Muscle of back (tissue), 11 donors: ENCODE measurements around the gene CYSRT1. TPM values are rescaled to one million over a fixed set of nuclear protein-coding genes. Genes with fewer than 3 reads are reported as not detected.
"Not testable (repeated sequence)": the region's sequence is repeated elsewhere in the genome, so short reads cannot be mapped to it uniquely, and the experiment has no call there.

ENCODE experiments used
- DNase-seq, 3 donors: peaks; one replicate each; pipeline versions ENCODE4 v3.0.0 to v3.0.0-alpha.2; 2013
- polyA plus RNA-seq, 10 donors: library from polyadenylated mRNA; unstranded; fragments of 120-200 nt; gene quantifications; one replicate each; pipeline ENCODE4 v1.2.1, GENCODE V29; 2013; ENCODE audit not compliant: insufficient read length in 10 of 10

The CYSRT1 gene
- polyA plus RNA-seq, 10 donors: 0.93 to 3.3 (median 2.0) TPM

GRCh38 chr9:137236936-137237421 lies 12.0 kb downstream of the CYSRT1 start:
- DNase-seq: no peak

DNA sequence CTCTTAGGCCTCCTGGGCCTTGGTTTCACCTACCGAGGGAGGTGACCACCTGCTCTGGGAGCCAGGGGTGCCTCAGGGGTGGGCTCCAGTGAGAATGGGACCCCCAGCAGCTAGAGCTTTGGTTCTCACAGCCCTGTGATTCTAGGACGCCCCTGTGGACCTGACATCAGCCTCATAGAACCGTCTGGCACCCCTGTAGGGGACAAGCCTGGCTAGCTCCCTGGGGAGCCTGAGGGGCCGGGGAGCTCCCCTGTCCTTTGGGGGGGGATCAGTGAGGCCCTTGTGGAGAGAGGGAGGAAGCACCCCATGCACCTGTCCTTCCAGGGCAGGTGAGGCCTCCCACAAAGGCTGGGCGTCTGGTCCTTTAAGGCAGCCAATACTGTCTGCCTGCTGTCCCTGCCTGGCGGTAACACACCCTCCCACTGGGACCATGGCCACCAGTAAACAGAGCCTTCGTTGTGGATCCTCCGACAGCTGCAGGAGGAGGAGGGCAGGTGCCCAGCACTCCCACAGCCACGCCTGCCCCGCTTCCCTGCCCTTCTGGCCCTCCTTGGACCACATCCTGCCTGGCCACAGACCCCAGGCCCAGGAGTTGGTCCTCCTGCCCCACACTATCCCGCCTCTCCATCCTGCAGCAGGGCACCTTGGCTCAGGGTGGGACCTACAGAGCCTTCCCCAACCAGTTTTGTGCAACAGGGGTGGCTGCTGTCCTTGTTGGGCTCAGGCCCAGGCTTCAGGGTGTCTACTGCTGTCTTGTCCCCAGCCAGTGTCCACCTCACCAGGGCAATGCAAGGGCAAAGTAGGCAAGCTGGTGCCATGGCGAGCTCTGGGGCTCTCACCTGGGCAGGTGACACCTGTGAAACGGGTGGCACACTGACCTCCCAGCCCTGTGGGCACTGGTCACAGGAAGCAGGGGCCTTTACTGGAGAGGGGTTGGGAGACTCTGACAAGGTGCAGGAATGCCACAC lies 13.1 kb downstream of the CYSRT1 start:
- DNase-seq: peak in 2 of 3 donors; percentile 59 to 64

DNA sequence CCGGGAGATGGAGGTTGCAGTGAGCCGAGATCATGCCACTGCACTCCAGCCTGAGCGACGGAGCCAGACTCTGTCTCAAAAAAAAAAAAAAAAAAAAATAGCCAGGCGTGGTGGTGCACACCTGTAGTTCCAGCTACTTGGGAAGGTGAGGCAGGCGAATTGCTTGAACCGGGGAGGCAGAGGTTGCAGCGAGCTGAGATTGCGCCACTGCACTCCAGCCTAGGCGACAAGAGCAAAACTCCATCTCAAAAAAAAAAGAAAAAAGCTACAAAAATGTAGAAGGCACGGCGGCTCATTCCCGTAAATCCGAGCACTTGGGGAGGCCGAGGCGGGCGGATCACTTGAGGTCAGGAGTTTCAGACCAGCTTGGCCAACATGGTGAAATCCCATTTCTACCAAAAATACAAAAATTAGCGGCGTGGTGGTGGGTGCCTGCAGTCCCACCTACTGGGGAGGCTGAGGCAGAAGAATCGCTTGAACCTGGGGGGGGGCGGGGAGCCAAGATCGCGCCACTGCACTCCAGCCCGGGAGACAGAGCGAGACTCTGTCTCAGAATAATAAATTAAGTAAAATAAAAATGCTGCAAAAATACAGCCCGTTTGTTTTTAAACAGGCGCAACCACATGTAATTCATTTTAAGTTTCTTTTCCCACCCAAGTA lies 14.7 kb downstream of the CYSRT1 start:
- not testable (repeated sequence) for DNase-seq

DNA sequence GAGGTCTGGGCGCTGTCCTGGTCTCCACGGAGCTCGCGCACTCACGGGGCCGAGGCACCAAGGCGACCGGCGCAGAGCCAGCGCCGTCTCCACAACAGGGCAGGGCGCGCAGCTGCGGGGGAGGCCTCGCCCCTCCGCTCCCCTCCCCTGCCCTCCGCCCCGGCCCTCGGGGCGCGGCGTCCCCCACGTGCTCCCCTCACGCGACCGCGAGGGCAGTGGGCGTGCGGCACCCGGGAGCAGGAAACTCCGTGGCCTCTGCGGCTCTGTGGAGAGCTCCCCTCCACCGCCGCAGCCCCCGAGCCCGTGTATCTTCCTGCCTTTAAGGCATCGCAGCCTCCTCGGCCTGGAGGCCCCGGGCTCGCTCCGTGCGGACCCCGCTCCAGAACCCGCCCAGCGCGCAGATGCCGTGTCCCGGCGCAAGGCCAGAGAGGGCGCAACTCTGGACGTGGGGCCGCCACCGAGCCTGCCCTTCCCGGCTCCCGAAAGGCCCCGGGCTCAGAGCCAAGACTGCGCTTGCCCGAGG lies 15.4 kb downstream of the CYSRT1 start:
- peak in 2 of 3 donors; percentile 65 to 88 for DNase-seq

GRCh38 chr9:137240841-137241489 lies 16.0 kb downstream of the CYSRT1 start, which contains the start of gene TUBB4B:
Gene TUBB4B, plus strand, starts transcription at chr9:137241287. Its CDS starts 74 bp downstream, at chr9:137241361.
- DNase-seq: peak; percentile 100

DNA sequence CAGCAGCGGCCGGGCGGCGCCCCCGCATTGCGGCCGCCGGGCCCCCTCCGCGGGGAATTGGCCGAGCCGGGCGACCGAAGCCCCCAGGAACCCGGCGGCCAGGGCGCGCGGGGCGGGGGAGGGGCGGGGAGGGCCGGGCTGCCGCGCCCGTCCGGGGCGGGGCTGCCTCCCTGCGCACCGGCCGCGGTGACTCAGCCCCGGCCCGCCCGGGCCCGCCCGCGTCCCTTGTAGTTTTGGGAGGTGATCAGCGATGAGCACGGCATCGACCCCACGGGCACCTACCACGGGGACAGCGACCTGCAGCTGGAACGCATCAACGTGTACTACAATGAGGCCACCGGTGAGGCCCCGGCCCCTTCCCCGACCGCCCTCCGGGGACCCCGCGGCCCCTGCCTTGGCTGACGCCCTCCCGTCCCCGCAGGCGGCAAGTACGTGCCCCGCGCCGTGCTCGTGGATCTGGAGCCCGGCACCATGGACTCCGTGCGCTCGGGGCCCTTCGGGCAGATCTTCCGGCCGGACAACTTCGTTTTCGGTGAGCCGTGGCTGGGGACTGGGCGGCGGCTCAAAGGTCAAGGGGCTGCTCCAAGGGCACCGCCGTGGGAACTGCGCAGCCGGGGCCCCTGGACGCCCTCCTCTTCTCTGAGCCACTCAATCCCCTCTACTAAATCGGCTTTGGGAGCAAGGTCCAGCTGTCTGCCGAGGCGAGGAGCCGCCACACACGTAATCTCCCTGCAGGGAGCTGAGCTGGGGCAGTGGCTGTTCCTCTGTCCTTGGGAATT lies 16.7 kb downstream of the CYSRT1 start:
- DNase-seq: peak in 1 of 3 donors; percentile 54

DNA sequence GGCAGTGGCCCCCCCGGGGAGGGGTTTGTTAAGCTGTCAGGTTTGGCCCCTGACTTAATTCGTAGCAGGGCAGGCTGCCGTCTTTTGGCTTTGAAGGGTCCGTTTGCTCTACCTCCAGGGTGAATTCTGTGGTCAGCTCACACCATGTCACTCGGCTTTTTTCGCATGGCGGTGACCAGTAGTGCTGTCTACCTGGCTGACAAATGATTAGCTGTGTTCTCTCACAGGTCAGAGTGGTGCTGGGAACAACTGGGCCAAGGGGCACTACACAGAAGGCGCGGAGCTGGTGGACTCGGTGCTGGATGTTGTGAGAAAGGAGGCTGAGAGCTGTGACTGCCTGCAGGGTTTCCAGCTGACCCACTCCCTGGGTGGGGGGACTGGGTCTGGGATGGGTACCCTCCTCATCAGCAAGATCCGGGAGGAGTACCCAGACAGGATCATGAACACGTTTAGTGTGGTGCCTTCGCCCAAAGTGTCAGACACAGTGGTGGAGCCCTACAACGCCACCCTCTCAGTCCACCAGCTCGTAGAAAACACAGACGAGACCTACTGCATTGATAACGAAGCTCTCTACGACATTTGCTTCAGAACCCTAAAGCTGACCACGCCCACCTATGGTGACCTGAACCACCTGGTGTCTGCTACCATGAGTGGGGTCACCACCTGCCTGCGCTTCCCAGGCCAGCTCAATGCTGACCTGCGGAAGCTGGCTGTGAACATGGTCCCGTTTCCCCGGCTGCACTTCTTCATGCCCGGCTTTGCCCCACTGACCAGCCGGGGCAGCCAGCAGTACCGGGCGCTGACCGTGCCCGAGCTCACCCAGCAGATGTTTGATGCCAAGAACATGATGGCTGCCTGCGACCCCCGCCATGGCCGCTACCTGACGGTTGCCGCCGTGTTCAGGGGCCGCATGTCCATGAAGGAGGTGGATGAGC lies 17.6 kb downstream of the CYSRT1 start:
- DNase-seq: no peak

- not testable (repeated sequence) for DNase-seq
These were observed 18.3 kb downstream of the CYSRT1 start for GRCh38 chr9:137243266-137243625.

- DNase-seq: no peak
These were observed 18.9 kb downstream of the CYSRT1 start for GRCh38 chr9:137243626-137244485.

GRCh38 chr9:137244486-137245449 lies 19.8 kb downstream of the CYSRT1 start:
- DNase-seq: no peak

DNA sequence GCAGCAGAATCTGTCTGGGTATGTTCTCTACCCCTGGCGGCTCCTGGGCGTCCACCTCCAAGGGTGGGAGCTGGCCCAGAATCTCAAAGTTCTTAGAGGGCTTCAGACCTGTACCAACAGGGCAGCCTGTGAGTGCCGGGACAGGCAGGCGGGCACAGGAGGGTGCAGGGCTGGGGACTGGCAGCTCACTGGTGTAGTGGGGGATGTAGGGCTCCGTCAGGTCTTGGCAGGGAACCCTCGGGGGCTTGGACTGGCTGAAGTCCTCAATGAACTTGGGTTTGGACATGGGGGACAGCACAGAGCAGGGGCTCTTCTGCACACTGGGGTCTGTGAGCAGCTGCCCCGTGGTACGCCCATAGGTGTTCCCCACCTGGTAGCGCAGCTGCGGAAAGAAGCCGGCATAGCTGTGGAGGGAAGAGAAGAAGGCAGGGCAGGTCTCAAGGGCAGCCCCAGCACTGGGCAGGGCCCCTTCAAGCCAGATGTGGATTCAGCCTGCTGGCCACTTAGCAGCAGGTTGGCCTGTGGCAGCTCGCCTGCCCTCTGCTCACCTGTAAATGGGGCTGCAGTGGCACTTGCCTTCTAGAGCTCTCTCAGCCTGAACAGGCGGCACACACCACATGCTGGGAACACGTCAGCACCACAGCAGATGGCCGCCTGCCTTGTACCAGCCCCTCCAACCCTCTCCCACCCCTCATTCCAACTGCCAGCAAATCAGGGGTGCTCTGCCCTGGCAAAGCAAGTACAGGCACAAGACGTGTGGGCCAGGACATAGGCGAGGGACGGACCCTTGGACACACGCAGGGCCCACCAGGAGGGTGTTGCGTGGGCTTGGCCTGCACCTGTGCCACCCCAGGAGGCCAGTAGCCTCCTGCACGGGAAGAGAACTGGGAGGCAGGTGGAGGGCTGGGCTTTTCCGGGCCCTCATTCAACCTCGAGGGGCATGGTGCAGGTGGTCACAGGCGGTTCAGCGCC lies 20.8 kb downstream of the CYSRT1 start:
- no peak for DNase-seq

GRCh38 chr9:137247135-137247915 lies 22.4 kb downstream of the CYSRT1 start:
- DNase-seq: no peak

DNA sequence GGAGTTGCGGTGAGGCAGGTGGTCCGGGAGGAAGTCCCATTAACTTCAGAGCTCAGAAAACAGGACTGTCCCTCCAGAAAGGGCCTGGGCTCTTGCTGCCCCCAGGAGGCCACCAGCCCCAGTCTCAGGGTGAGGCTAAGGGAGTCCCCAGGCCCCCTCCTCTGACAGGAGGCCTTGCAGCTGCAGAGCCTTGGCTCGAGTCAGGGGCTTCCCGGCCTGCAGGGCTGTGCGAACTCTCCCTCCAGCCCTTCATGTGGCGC lies 22.9 kb downstream of the CYSRT1 start:
- DNase-seq: no peak

- no peak for DNase-seq
These were observed 25.6 kb downstream of the CYSRT1 start for GRCh38 chr9:137250329-137251193.

- no peak for DNase-seq
These were observed 26.2 kb downstream of the CYSRT1 start, which contains the start of gene STPG3 for GRCh38 chr9:137251194-137251461. Gene STPG3, plus strand, starts transcription at chr9:137251286. Its CDS starts 1 bp downstream, at chr9:137251287.
